Activated naive CD4-positive, alpha-beta T cell treated with Interleukin-2 at 50 U/mL for 16 hours (primary cell): ENCODE measurements around the gene ADAMTS6.

Source experiments
- DNase-seq: peaks from one replicate; pipeline ENCODE4 v3.0.0-alpha.2; 2020

Gene ADAMTS6

GRCh38 chr5:65268525-65268924 lies 213.2 kb downstream of the ADAMTS6 start:
- no peak for DNase-seq

- DNase-seq, result no peak
These were observed 217.3 kb downstream of the ADAMTS6 start for GRCh38 chr5:65264420-65264819.

- no peak for DNase-seq
These were observed 218.4 kb downstream of the ADAMTS6 start for GRCh38 chr5:65263321-65263720.

- DNase-seq, result no peak
These were observed 219.1 kb downstream of the ADAMTS6 start for GRCh38 chr5:65262649-65263059.

GRCh38 chr5:65262096-65262495 lies 219.6 kb downstream of the ADAMTS6 start:
- no peak for DNase-seq

- DNase-seq, result no peak
These were observed 220.2 kb downstream of the ADAMTS6 start for GRCh38 chr5:65261499-65261898.

GRCh38 chr5:65255294-65255693 lies 226.4 kb downstream of the ADAMTS6 start:
- DNase-seq, result no peak

- no peak for DNase-seq
These were observed 228.7 kb downstream of the ADAMTS6 start for GRCh38 chr5:65252977-65253376.

GRCh38 chr5:65248896-65249295 lies 232.8 kb downstream of the ADAMTS6 start:
- no peak for DNase-seq

GRCh38 chr5:65247594-65247993 lies 234.1 kb downstream of the ADAMTS6 start:
- no peak for DNase-seq

GRCh38 chr5:65246741-65247140 lies 235.0 kb downstream of the ADAMTS6 start:
- no peak for DNase-seq

- no peak for DNase-seq
These were observed 237.7 kb downstream of the ADAMTS6 start for GRCh38 chr5:65244031-65244430.

GRCh38 chr5:65243161-65243560 lies 238.6 kb downstream of the ADAMTS6 start:
- DNase-seq, result no peak

GRCh38 chr5:65229841-65230240 lies 251.9 kb downstream of the ADAMTS6 start:
- DNase-seq, result no peak

- no peak for DNase-seq
These were observed 267.7 kb downstream of the ADAMTS6 start for GRCh38 chr5:65213921-65214525.

GRCh38 chr5:65209341-65209740 lies 272.4 kb downstream of the ADAMTS6 start:
- no peak for DNase-seq

GRCh38 chr5:65204966-65205365 lies 276.8 kb downstream of the ADAMTS6 start:
- DNase-seq, result no peak

GRCh38 chr5:65203746-65204145 lies 278.0 kb downstream of the ADAMTS6 start:
- DNase-seq, result no peak

GRCh38 chr5:65199993-65200675 lies 281.6 kb downstream of the ADAMTS6 start:
- no peak for DNase-seq

GRCh38 chr5:65198456-65199120 lies 283.1 kb downstream of the ADAMTS6 start:
- DNase-seq, result no peak

- no peak for DNase-seq
These were observed 283.9 kb downstream of the ADAMTS6 start for GRCh38 chr5:65197531-65198455.

- no peak for DNase-seq
These were observed 286.8 kb downstream of the ADAMTS6 start for GRCh38 chr5:65194871-65195270.

- no peak for DNase-seq
These were observed 289.4 kb downstream of the ADAMTS6 start for GRCh38 chr5:65192331-65192730.
